ENCODE measurements around the gene TPTE. TPM values are rescaled to one million over a fixed set of nuclear protein-coding genes. Genes with fewer than 3 reads are reported as not detected.
"Not testable (repeated sequence)": the region's sequence is repeated elsewhere in the genome, so short reads cannot be mapped to it uniquely, and the experiment has no call there.

The TPTE gene
- not detected for polyA plus RNA-seq (2013)

DNA sequence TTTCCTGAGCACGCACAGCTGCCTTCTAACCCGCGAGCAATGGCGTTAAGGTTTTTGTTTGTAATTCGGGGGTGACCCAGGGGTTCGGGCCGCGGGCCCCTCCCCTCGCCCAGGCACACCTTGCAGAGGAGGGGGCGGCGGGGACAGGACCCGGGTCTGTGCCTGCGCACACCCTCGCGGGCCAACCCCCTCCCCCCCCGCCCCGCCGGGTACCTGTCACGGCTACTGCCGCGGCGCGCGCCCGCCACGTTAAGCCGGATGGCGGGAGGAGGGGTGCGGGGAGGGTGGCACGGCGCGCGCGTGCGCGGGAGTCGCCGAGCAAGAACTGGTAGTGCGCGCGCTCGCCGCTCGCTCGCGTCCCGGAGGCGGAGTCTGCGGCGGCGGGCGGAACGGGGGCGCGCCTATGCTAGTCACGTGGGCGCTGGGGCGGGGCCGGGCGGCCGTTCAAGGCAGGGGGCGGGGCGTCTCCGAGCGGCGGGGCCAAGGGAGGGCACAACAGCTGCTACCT is at the start of gene TPTE:
Gene TPTE (plus strand): TSS at position 493 of the 508 bp plus-strand sequence. CDS start 17,141 bp downstream, outside the sequence.
- H3K9me3 ChIP-seq (ENCODE audit: control extremely low read depth in 1 of 5, control insufficient read depth in 4 of 5, insufficient read depth in 2 of 5, low read depth in 1 of 5, low read length in 4 of 5), result peaks cover 0 to 31% (median 9%) of the 10 kb centered on the region in 5 experiments
- ChIA-PET CTCF (no interaction called here), POLR2A (no interaction called here)
- DNase-seq, result no peak
- H3K4me3 ChIP-seq (ENCODE audit: control insufficient read depth in 1 of 7, extremely low read depth in 1 of 7, insufficient read depth in 4 of 7, low read depth in 2 of 7, low read length in 6 of 7), result no peak within 1 kb of the TSS
- 71% methylated on average over 63 of the region's 66 CpGs for WGBS (ENCODE audit: insufficient coverage)
- no peaks in the 10 kb centered on the region for H3K36me3 ChIP-seq (ENCODE audit: control insufficient read depth in 4 of 4, insufficient read depth in 4 of 4, low read length in 3 of 4)
- no peaks in the 10 kb centered on the region for H3K27me3 ChIP-seq (replicated peaks in 2 of 5; ENCODE audit: control insufficient read depth in 4 of 5, insufficient read depth in 5 of 5, low read length in 4 of 5)
- no peaks in the 10 kb centered on the region for H3K4me1 ChIP-seq (ENCODE audit: control extremely low read depth in 1 of 4, control insufficient read depth in 4 of 4, insufficient read depth in 4 of 4, low read length in 3 of 4)
- no peak within 1 kb of the TSS for H3K27ac ChIP-seq (ENCODE audit: insufficient read depth in 1 of 2, low read depth in 1 of 2, low read length in 2 of 2, poor library complexity in 1 of 2, severe bottlenecking in 2 of 2)

DNA sequence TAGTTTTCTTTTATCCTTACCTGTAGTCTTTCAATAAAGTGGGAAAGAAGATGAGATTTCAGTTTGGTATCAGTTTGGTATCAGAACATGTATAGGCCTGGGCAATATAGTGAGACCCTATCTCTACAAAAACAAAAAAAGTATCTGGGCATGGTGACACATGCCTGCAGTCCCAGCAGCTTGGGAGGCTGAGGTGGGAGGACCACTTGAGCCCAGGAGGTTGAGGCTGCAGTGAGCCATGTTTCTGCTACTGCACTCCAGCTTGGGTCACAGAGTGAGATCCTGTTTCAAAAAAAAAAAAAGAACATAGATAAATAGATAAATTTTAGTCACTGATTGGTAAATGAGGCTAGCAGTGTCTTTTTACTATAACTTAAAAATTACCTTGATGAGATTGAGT is 49.4 kb upstream of the TPTE start:
- H3K4me3 ChIP-seq (ENCODE audit: control insufficient read depth in 1 of 7, extremely low read depth in 1 of 7, insufficient read depth in 4 of 7, low read depth in 2 of 7, low read length in 6 of 7); H3K27ac ChIP-seq (ENCODE audit: insufficient read depth in 1 of 2, low read depth in 1 of 2, low read length in 2 of 2, poor library complexity in 1 of 2, severe bottlenecking in 2 of 2); H3K27me3 ChIP-seq (replicated peaks in 2 of 5; ENCODE audit: control insufficient read depth in 4 of 5, insufficient read depth in 5 of 5, low read length in 4 of 5); H3K4me1 ChIP-seq (ENCODE audit: control extremely low read depth in 1 of 4, control insufficient read depth in 4 of 4, insufficient read depth in 4 of 4, low read length in 3 of 4); CTCF ChIA-PET; H3K36me3 ChIP-seq (ENCODE audit: control insufficient read depth in 4 of 4, insufficient read depth in 4 of 4, low read length in 3 of 4); H3K9me3 ChIP-seq (ENCODE audit: control extremely low read depth in 1 of 5, control insufficient read depth in 4 of 5, insufficient read depth in 2 of 5, low read depth in 1 of 5, low read length in 4 of 5); POLR2A ChIA-PET; DNase-seq: not testable (repeated sequence)

DNA sequence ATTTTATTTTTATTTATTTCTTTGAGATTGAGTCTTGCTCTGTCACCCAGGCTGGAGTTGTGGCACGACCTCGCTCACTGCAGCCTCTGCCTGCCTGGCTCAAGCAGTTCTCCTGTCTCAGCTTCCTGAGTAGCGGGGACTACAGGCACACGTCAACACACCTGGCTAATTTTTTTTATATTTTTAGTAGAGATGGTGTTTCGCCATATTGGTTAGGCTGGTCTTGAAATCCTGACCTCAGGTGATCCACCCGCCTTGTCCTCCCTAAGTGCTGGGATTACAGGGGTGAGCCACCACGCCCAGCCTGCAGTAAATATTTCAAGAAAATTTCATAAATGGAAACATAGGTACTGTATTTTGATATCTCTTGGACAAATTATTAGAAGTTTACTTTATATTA is 43.6 kb upstream of the TPTE start:
- DNase-seq; H3K9me3 ChIP-seq (ENCODE audit: control extremely low read depth in 1 of 5, control insufficient read depth in 4 of 5, insufficient read depth in 2 of 5, low read depth in 1 of 5, low read length in 4 of 5); H3K27ac ChIP-seq (ENCODE audit: insufficient read depth in 1 of 2, low read depth in 1 of 2, low read length in 2 of 2, poor library complexity in 1 of 2, severe bottlenecking in 2 of 2); H3K36me3 ChIP-seq (ENCODE audit: control insufficient read depth in 4 of 4, insufficient read depth in 4 of 4, low read length in 3 of 4); H3K4me3 ChIP-seq (ENCODE audit: control insufficient read depth in 1 of 7, extremely low read depth in 1 of 7, insufficient read depth in 4 of 7, low read depth in 2 of 7, low read length in 6 of 7); H3K4me1 ChIP-seq (ENCODE audit: control extremely low read depth in 1 of 4, control insufficient read depth in 4 of 4, insufficient read depth in 4 of 4, low read length in 3 of 4); POLR2A ChIA-PET; H3K27me3 ChIP-seq (replicated peaks in 2 of 5; ENCODE audit: control insufficient read depth in 4 of 5, insufficient read depth in 5 of 5, low read length in 4 of 5); CTCF ChIA-PET: not testable (repeated sequence)
- WGBS (ENCODE audit: insufficient coverage), result 61% methylated on average over 7 of the region's 7 CpGs

DNA sequence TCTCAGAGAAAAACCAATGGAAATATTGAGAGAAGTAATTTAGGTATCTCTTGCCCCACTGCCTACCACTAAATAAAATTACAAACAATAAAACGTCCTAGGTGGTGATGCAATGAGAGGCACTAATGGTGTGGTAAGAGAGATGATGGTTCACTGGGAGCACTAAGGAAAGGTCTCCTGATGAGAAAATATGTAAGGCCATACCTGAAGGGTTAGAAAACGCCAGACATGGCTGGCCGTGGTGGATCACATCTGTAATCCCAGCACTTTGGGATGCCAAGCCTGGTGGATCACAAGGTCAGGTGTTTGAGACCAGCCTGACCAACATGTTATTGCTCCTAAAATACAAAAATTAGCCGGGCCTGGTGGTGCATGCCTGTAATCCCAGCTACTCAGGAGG is 41.5 kb upstream of the TPTE start:
- H3K27ac ChIP-seq (ENCODE audit: insufficient read depth in 1 of 2, low read depth in 1 of 2, low read length in 2 of 2, poor library complexity in 1 of 2, severe bottlenecking in 2 of 2); H3K36me3 ChIP-seq (ENCODE audit: control insufficient read depth in 4 of 4, insufficient read depth in 4 of 4, low read length in 3 of 4); H3K4me3 ChIP-seq (ENCODE audit: control insufficient read depth in 1 of 7, extremely low read depth in 1 of 7, insufficient read depth in 4 of 7, low read depth in 2 of 7, low read length in 6 of 7); H3K4me1 ChIP-seq (ENCODE audit: control extremely low read depth in 1 of 4, control insufficient read depth in 4 of 4, insufficient read depth in 4 of 4, low read length in 3 of 4); DNase-seq; H3K27me3 ChIP-seq (replicated peaks in 2 of 5; ENCODE audit: control insufficient read depth in 4 of 5, insufficient read depth in 5 of 5, low read length in 4 of 5); CTCF ChIA-PET; H3K9me3 ChIP-seq (ENCODE audit: control extremely low read depth in 1 of 5, control insufficient read depth in 4 of 5, insufficient read depth in 2 of 5, low read depth in 1 of 5, low read length in 4 of 5): not testable (repeated sequence)
- WGBS (ENCODE audit: insufficient coverage), result 66% methylated on average over 3 of the region's 4 CpGs
- POLR2A ChIA-PET, result interaction anchor here (0.7 kb wide), 1 partner anchor 12 kb away, joined by 3 read pairs; no protein-coding TSS in a partner anchor

DNA sequence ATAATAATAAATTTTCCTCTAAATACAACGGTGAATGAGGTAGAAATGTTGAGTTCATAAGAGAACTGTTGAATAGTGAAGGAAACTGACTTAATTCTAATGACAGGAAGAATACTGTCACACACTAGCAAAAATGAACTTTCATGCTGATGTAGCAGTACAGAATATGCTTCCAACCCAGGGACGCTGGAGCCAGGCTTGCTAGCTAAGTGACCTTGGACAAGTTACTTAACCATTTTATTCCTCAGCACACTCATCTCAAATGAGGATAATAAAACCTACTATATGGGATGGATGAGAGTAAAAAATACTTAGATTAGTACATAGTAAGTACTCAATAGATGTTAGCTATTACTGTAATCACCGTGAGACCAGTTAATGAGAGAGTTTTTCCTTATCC is 36.5 kb upstream of the TPTE start:
- H3K36me3 ChIP-seq (ENCODE audit: control insufficient read depth in 4 of 4, insufficient read depth in 4 of 4, low read length in 3 of 4); H3K27ac ChIP-seq (ENCODE audit: insufficient read depth in 1 of 2, low read depth in 1 of 2, low read length in 2 of 2, poor library complexity in 1 of 2, severe bottlenecking in 2 of 2); H3K27me3 ChIP-seq (replicated peaks in 2 of 5; ENCODE audit: control insufficient read depth in 4 of 5, insufficient read depth in 5 of 5, low read length in 4 of 5); H3K4me3 ChIP-seq (ENCODE audit: control insufficient read depth in 1 of 7, extremely low read depth in 1 of 7, insufficient read depth in 4 of 7, low read depth in 2 of 7, low read length in 6 of 7); DNase-seq; H3K9me3 ChIP-seq (ENCODE audit: control extremely low read depth in 1 of 5, control insufficient read depth in 4 of 5, insufficient read depth in 2 of 5, low read depth in 1 of 5, low read length in 4 of 5); H3K4me1 ChIP-seq (ENCODE audit: control extremely low read depth in 1 of 4, control insufficient read depth in 4 of 4, insufficient read depth in 4 of 4, low read length in 3 of 4); POLR2A ChIA-PET; CTCF ChIA-PET: not testable (repeated sequence)
- no CpG with 5 or more reads among the region's 3 CpGs for whole genome bisulfite sequencing (ENCODE audit: insufficient coverage)

DNA sequence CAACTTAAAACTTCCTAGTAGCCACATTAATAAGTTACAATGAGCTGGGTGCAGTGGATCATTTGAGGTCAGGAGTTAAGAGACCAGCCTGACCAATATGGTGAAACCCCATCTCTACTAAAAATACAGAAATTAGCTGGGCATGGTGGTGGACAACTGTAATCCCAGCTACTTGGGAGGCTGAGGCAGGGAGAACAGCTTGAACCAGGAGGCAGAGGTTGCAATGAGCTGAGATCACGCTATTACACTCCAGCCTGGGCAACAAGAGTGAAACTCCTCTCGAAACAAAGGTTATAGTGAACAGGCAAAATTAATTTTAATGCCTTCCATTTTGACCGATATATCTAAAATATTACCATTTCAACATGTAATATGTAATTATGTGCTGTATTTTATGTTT is 30.9 kb upstream of the TPTE start:
- DNase-seq; H3K4me1 ChIP-seq (ENCODE audit: control extremely low read depth in 1 of 4, control insufficient read depth in 4 of 4, insufficient read depth in 4 of 4, low read length in 3 of 4); POLR2A ChIA-PET; CTCF ChIA-PET; H3K9me3 ChIP-seq (ENCODE audit: control extremely low read depth in 1 of 5, control insufficient read depth in 4 of 5, insufficient read depth in 2 of 5, low read depth in 1 of 5, low read length in 4 of 5); H3K27me3 ChIP-seq (replicated peaks in 2 of 5; ENCODE audit: control insufficient read depth in 4 of 5, insufficient read depth in 5 of 5, low read length in 4 of 5); H3K36me3 ChIP-seq (ENCODE audit: control insufficient read depth in 4 of 4, insufficient read depth in 4 of 4, low read length in 3 of 4); H3K27ac ChIP-seq (ENCODE audit: insufficient read depth in 1 of 2, low read depth in 1 of 2, low read length in 2 of 2, poor library complexity in 1 of 2, severe bottlenecking in 2 of 2); H3K4me3 ChIP-seq (ENCODE audit: control insufficient read depth in 1 of 7, extremely low read depth in 1 of 7, insufficient read depth in 4 of 7, low read depth in 2 of 7, low read length in 6 of 7): not testable (repeated sequence)
- 67% methylated on average over 1 of the region's 3 CpGs for WGBS (ENCODE audit: insufficient coverage)

DNA sequence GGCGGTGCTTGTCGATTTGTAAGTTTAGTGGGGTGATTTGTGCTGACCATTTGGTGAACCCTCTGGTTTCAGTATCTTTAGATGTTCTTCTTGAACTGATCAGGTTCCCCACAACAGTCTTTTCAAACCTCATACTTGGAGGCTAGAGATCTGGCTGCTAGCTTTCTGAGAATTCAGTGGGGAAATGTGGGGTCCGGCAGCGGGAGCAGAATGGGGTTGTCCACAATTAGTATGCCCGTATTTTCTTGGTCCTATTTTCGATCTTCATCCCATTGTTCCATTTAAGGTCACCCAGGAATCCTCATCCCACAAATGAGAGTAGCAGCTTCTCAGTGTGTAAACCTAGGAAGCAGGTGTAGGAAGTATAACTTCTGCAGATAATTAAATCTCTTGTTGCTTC is 10.3 kb upstream of the TPTE start:
- Histone ChIP-seq H3K27me3 (replicated peaks in 2 of 5; ENCODE audit: control insufficient read depth in 4 of 5, insufficient read depth in 5 of 5, low read length in 4 of 5) (no peaks in the 10 kb centered on the region), H3K36me3 (ENCODE audit: control insufficient read depth in 4 of 4, insufficient read depth in 4 of 4, low read length in 3 of 4) (no peaks in the 10 kb centered on the region), H3K4me3 (ENCODE audit: control insufficient read depth in 1 of 7, extremely low read depth in 1 of 7, insufficient read depth in 4 of 7, low read depth in 2 of 7, low read length in 6 of 7) (no peak overlapping the region), H3K9me3 (ENCODE audit: control extremely low read depth in 1 of 5, control insufficient read depth in 4 of 5, insufficient read depth in 2 of 5, low read depth in 1 of 5, low read length in 4 of 5) (peaks cover 0 to 9% (median 0%) of the 10 kb centered on the region in 5 experiments), H3K4me1 (ENCODE audit: control extremely low read depth in 1 of 4, control insufficient read depth in 4 of 4, insufficient read depth in 4 of 4, low read length in 3 of 4) (no peaks in the 10 kb centered on the region), H3K27ac (ENCODE audit: insufficient read depth in 1 of 2, low read depth in 1 of 2, low read length in 2 of 2, poor library complexity in 1 of 2, severe bottlenecking in 2 of 2) (no peak overlapping the region)
- DNase-seq, result no peak
- ChIA-PET POLR2A (no interaction called here), CTCF (no interaction called here)
- 66% methylated on average over 6 of the region's 6 CpGs for WGBS (ENCODE audit: insufficient coverage)

Measured in common myeloid progenitor, CD34-positive (primary cell).